OCI-LY1 (cell line): ENCODE data around the gene TCP11L1.

ENCODE experiments used
- CTCF ChIP-seq: fragments of 200-600 bp; sonication (generic), shearing (Covaris generic); IDR thresholded peaks from 2 replicates; pipeline ENCODE4 v1.5.1; 2017; ENCODE audit warnings: mild to moderate bottlenecking, antibody characterized with exemption, low read length, moderate library complexity, mixed read lengths
- EZH2 ChIP-seq: fragments of 200-600 bp; sonication (generic), shearing (Covaris generic); IDR thresholded peaks from 2 replicates; pipeline ENCODE4 v1.8.0; 2017; ENCODE audit warnings: borderline replicate concordance, mixed run types, mild to moderate bottlenecking, antibody characterized with exemption, low read length, moderate library complexity, mixed read lengths

DNA sequence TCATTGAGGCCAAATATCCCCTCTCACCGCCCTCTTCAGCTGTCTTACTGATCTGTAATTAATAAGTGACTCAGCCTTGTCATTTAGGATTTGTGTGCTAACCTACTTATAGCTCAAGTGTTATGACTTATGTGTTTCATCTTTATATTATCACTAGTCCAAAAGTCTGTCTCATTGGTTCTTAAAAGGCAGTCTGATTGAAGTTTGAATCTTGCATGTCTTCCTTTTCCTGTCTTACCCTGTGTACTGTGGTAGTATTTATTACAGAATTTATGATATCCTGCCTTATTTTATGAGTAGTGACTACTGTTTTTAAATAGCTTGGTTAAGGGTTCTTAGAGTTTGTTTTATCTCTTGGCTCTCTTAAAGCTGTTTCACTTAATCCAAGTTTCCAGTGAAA is 17.4 kb upstream of the TCP11L1 start:
- TF ChIP-seq CTCF (no peak), EZH2 (no peak)
